SK-N-SH (cell line): ENCODE measurements around the gene ZSCAN16. TPM values are rescaled to one million over a fixed set of nuclear protein-coding genes. Genes with fewer than 3 reads are reported as not detected.

Source experiments
- CTCF ChIA-PET: fragments of 300-600, 350-600 bp; formaldehyde crosslinking; extraction: SDS; loops from one replicate; lab custom pipeline; 2021; lab: Yijun Ruan, JAX
- POLR2A ChIA-PET: fragments of 350-600 bp; sonication (Branson Sonifier 250); formaldehyde crosslinking; extraction: SDS; loops from one replicate; lab custom pipeline; 2020; ENCODE audit warnings: antibody characterized with exemption, inconsistent platforms; lab: Yijun Ruan, JAX
- DNase-seq: peaks from one replicate; pipeline ENCODE4 v3.0.0; 2012
- H2AFZ ChIP-seq: fragments of 200-600 bp; sonication (generic); 2 replicates; pipeline ENCODE4 v1.8.1; 2016; ENCODE audit warnings: antibody characterized with exemption, mild to moderate bottlenecking, low read depth
- H3F3A ChIP-seq: fragments of 200-600 bp; sonication (generic); replicated peaks from 2 replicates; pipeline ENCODE3; 2016; ENCODE audit warnings: antibody characterized with exemption, mild to moderate bottlenecking; ENCODE audit not compliant: insufficient read depth
- H3K27ac ChIP-seq, 2 experiments: fragments of 200-500 bp in 1 of 2; fragments of 200-600 bp in 1 of 2; sonication (Bioruptor generic) in 1 of 2; sonication (generic), shearing (Covaris generic) in 1 of 2; 2 replicates each; pipeline versions ENCODE4 v1.5.1 to v1.6.1; 2014 to 2016; ENCODE audit warnings: low read depth in 2 of 2, inconsistent platforms in 1 of 2, low read length in 1 of 2, mild to moderate bottlenecking in 1 of 2, mixed read lengths in 1 of 2
- H3K27me3 ChIP-seq: fragments of 200-600 bp; sonication (generic), shearing (Covaris generic); 2 replicates; pipeline ENCODE4 v1.6.1; 2016; ENCODE audit warnings: mixed run types; ENCODE audit not compliant: insufficient read depth
- H3K36me3 ChIP-seq, 2 experiments: fragments of 200-500 bp in 1 of 2; fragments of 200-600 bp in 1 of 2; sonication (Bioruptor generic) in 1 of 2; sonication (generic) in 1 of 2; replicated peaks in 1 of 2; 2 replicates each; pipeline versions ENCODE3 to v1.5.1; 2014 to 2016; ENCODE audit warnings: low read length in 1 of 2, mild to moderate bottlenecking in 1 of 2; ENCODE audit not compliant: insufficient read depth in 2 of 2, control insufficient read depth in 1 of 2
- H3K4me1 ChIP-seq, 2 experiments: fragments of 200-500 bp in 1 of 2; fragments of 200-600 bp in 1 of 2; sonication (Bioruptor generic) in 1 of 2; sonication (generic), shearing (Covaris generic) in 1 of 2; 2 replicates each; pipeline versions ENCODE4 v1.5.1 to v1.6.1; 2014 to 2016; ENCODE audit warnings: low read depth in 1 of 2, low read length in 1 of 2, mixed run types in 1 of 2; ENCODE audit not compliant: insufficient read depth in 2 of 2, control insufficient read depth in 1 of 2
- H3K4me2 ChIP-seq: fragments of 200-600 bp; sonication (generic), shearing (Covaris generic); 2 replicates; pipeline ENCODE4 v1.6.1; 2017; ENCODE audit warnings: mixed run types
- H3K4me3 ChIP-seq, 2 experiments: fragments of 200-500 bp in 1 of 2; fragments of 200-600 bp in 1 of 2; sonication (Bioruptor generic) in 1 of 2; sonication (generic), shearing (Covaris generic) in 1 of 2; 2 replicates each; pipeline versions ENCODE4 v1.5.1 to v1.8.1; 2014 to 2016; ENCODE audit warnings: low read depth in 2 of 2, inconsistent platforms in 1 of 2, low read length in 1 of 2, mild to moderate bottlenecking in 1 of 2, mixed read lengths in 1 of 2, moderate library complexity in 1 of 2
- H3K79me2 ChIP-seq: fragments of 200-600 bp; sonication (generic); 2 replicates; pipeline ENCODE4 v1.8.1; 2017; ENCODE audit warnings: mild to moderate bottlenecking; ENCODE audit not compliant: insufficient read depth
- H3K9ac ChIP-seq: fragments of 200-600 bp; sonication (generic); 2 replicates; pipeline ENCODE4 v1.6.1; 2017; ENCODE audit warnings: mixed run types
- H3K9me2 ChIP-seq: fragments of 200-600 bp; sonication (generic); 2 replicates; pipeline ENCODE4 v1.6.1; 2017; ENCODE audit warnings: mixed run types
- H3K9me3 ChIP-seq: fragments of 200-600 bp; sonication (generic); 2 replicates; pipeline ENCODE4 v1.6.1; 2017; ENCODE audit warnings: mixed run types, mild to moderate bottlenecking, moderate library complexity
- H4K20me1 ChIP-seq: fragments of 200-600 bp; sonication (generic); 2 replicates; pipeline ENCODE4 v1.6.1; 2017; ENCODE audit warnings: mild to moderate bottlenecking, mixed run types; ENCODE audit not compliant: insufficient read depth
- ELF1 ChIP-seq: IDR thresholded peaks from 2 replicates; pipeline ENCODE4 v1.4.0; 2012
- EP300 ChIP-seq, 2 experiments: IDR thresholded peaks; 2 replicates each; pipeline versions ENCODE4 v1.4.0 to v1.6.1; 2012; ENCODE audit warnings: borderline replicate concordance in 1 of 2, low read depth in 1 of 2, low read length in 1 of 2
- FOSL2 ChIP-seq: IDR thresholded peaks from 2 replicates; pipeline ENCODE4 v1.4.0; 2012; ENCODE audit warnings: low read depth, mild to moderate bottlenecking, moderate library complexity, borderline replicate concordance
- FOXJ3 ChIP-seq: sonication (generic); formaldehyde crosslinking; IDR thresholded peaks from 2 replicates; pipeline ENCODE4 v1.5.1; 2020; ENCODE audit warnings: mild to moderate bottlenecking, missing genetic modification reagents
- GABPA ChIP-seq: IDR thresholded peaks from 2 replicates; pipeline ENCODE4 v1.4.0; 2012; ENCODE audit warnings: low read depth, mild to moderate bottlenecking
- GATA2 ChIP-seq: sonication (generic); formaldehyde crosslinking; IDR thresholded peaks from 2 replicates; pipeline ENCODE4 v1.5.0; 2020; ENCODE audit warnings: mild to moderate bottlenecking, missing genetic modification reagents
- RAD21 ChIP-seq: IDR thresholded peaks from 2 replicates; pipeline ENCODE4 v1.6.1; 2012; ENCODE audit warnings: mild to moderate bottlenecking, low read length
- RFX5 ChIP-seq: IDR thresholded peaks from 2 replicates; pipeline ENCODE4 v1.6.1; 2012; ENCODE audit warnings: mild to moderate bottlenecking, improper control_type of control experiment, low read length
- SMC3 ChIP-seq: IDR thresholded peaks from 2 replicates; pipeline ENCODE4 v1.6.1; 2012; ENCODE audit warnings: low read depth, low read length, improper control_type of control experiment
- TAF1 ChIP-seq: IDR thresholded peaks from 2 replicates; pipeline ENCODE4 v1.6.1; 2012; ENCODE audit warnings: low read depth, mild to moderate bottlenecking, low read length, moderate library complexity, borderline replicate concordance
- TEAD4 ChIP-seq: IDR thresholded peaks from 2 replicates; pipeline ENCODE4 v1.4.0; 2012; ENCODE audit warnings: mild to moderate bottlenecking, borderline replicate concordance; ENCODE audit not compliant: insufficient read depth
- YY1 ChIP-seq: IDR thresholded peaks from 2 replicates; pipeline ENCODE4 v1.4.0; 2012; ENCODE audit warnings: low read depth, mild to moderate bottlenecking
- ZBTB33 ChIP-seq: IDR thresholded peaks from 2 replicates; pipeline ENCODE4 v1.4.0; 2012; ENCODE audit warnings: low read depth, borderline replicate concordance
- WGBS: methylation state at CpG from one replicate; pipeline ENCODE4 v1.1.6; 2017; ENCODE audit warnings: low lambda C conversion rate; 5-methylcytosine and 5-hydroxymethylcytosine counted together
- polyA plus RNA-seq, 3 experiments: library from polyadenylated mRNA; depleted of rRNA; stranded (reverse); fragments of >200 nt; gene quantifications; 2 replicates each; pipeline ENCODE4 v1.2.3, GENCODE V29; 2012
- TF ChIP-seq, protein P1 (sequence below): IDR thresholded peaks from 2 replicates; pipeline ENCODE4 v1.6.1; 2012; ENCODE audit warnings: mild to moderate bottlenecking, low read depth, low read length, moderate library complexity
- TF ChIP-seq, protein P2 (sequence below): fragments of 150-350 bp; IDR thresholded peaks from 2 replicates; pipeline ENCODE4 v1.6.1; 2017; ENCODE audit warnings: antibody characterized with exemption, low read length, low read depth, borderline replicate concordance
- TF ChIP-seq, protein P3 (sequence below): IDR thresholded peaks from 2 replicates; pipeline ENCODE4 v1.4.0; 2012; ENCODE audit warnings: low read depth, borderline replicate concordance
- TF ChIP-seq, protein P4 (sequence below): IDR thresholded peaks from 2 replicates; pipeline ENCODE4 v1.4.0; 2012; ENCODE audit warnings: low read depth

Gene ZSCAN16
- polyA plus RNA-seq, 1 of the 3 experiments (the other 2 are of a cell fraction): 3.7 TPM

DNA sequence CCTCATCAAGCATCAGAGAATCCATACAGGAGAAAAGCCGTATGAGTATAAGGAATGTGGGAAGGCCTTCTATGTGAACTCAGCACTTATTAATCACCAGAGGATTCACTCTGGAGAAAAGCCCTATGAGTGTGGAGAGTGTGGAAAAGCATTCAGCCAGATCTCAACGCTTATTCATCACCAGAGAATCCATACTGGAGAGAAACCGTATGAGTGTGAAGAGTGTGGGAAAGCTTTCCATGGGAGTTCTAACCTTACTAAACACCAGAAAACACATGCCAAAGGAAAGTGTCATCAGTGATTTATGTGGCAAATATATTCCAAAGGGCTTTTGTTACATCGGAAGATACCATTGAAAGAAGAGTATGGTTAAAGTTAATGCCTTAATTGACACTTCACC, 42.7 kb downstream of the ZSCAN16 start (continued):
- TF ChIP-seq, protein P1, sequence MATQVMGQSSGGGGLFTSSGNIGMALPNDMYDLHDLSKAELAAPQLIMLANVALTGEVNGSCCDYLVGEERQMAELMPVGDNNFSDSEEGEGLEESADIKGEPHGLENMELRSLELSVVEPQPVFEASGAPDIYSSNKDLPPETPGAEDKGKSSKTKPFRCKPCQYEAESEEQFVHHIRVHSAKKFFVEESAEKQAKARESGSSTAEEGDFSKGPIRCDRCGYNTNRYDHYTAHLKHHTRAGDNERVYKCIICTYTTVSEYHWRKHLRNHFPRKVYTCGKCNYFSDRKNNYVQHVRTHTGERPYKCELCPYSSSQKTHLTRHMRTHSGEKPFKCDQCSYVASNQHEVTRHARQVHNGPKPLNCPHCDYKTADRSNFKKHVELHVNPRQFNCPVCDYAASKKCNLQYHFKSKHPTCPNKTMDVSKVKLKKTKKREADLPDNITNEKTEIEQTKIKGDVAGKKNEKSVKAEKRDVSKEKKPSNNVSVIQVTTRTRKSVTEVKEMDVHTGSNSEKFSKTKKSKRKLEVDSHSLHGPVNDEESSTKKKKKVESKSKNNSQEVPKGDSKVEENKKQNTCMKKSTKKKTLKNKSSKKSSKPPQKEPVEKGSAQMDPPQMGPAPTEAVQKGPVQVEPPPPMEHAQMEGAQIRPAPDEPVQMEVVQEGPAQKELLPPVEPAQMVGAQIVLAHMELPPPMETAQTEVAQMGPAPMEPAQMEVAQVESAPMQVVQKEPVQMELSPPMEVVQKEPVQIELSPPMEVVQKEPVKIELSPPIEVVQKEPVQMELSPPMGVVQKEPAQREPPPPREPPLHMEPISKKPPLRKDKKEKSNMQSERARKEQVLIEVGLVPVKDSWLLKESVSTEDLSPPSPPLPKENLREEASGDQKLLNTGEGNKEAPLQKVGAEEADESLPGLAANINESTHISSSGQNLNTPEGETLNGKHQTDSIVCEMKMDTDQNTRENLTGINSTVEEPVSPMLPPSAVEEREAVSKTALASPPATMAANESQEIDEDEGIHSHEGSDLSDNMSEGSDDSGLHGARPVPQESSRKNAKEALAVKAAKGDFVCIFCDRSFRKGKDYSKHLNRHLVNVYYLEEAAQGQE: no peak
- TF ChIP-seq GABPA: no peak

DNA sequence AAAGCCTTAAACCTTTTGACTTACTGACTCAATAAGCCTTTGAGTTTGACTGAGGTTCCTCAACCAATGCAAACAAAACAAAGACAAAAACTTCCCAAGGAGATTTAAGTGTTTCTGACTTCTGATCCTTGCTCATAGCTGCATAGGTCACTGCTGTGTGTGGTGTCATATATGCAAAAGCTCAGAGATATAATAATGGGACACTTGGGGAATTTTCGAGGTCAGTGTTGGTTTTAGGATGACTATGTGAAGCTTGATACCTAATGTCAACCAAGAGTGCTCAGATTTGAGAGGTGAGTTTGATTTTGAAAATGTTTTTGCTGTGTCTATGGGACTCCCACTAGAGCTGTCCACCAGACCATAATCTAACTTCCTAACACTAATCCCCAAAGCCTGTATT, 43.5 kb downstream of the ZSCAN16 start:
- H3K9me2 ChIP-seq: no peaks in the 10 kb centered on the region
- H3K4me3 ChIP-seq: no peak overlapping the region
- POLR2A ChIA-PET: interaction anchor here (0.5 kb wide), 1 partner anchor 37 kb away, joined by 3 read pairs; no protein-coding TSS in a partner anchor
- WGBS: 16% methylated on average over 1 of the region's 1 CpG
- H3K9ac ChIP-seq: no peak overlapping the region
- no peak overlapping the region for H2AFZ ChIP-seq
- H3K4me2 ChIP-seq: no peak overlapping the region
- H3F3A ChIP-seq: peaks cover 5% of the 10 kb centered on the region
- H3K9me3 ChIP-seq: no peaks in the 10 kb centered on the region
- TF ChIP-seq FOXJ3: no peak
- no peak for TF ChIP-seq GABPA
- no peak for TF ChIP-seq GATA2
- TF ChIP-seq, protein P2, sequence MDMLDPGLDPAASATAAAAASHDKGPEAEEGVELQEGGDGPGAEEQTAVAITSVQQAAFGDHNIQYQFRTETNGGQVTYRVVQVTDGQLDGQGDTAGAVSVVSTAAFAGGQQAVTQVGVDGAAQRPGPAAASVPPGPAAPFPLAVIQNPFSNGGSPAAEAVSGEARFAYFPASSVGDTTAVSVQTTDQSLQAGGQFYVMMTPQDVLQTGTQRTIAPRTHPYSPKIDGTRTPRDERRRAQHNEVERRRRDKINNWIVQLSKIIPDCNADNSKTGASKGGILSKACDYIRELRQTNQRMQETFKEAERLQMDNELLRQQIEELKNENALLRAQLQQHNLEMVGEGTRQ: no peak
- no peak for TF ChIP-seq TAF1
- TF ChIP-seq TEAD4: no peak
- no peak for TF ChIP-seq ELF1
- TF ChIP-seq EP300 (IDR thresholded peaks at IDR 0.05; ENCODE audit: borderline replicate concordance in 1 of 2, low read depth in 1 of 2, low read length in 1 of 2): no peak
- TF ChIP-seq FOSL2: no peak
- TF ChIP-seq ZBTB33: no peak
- TF ChIP-seq RFX5: no peak
- no peak for TF ChIP-seq YY1
- no peak for TF ChIP-seq SMC3
- no peak for TF ChIP-seq RAD21
- TF ChIP-seq, protein P1: no peak
- TF ChIP-seq, protein P3, sequence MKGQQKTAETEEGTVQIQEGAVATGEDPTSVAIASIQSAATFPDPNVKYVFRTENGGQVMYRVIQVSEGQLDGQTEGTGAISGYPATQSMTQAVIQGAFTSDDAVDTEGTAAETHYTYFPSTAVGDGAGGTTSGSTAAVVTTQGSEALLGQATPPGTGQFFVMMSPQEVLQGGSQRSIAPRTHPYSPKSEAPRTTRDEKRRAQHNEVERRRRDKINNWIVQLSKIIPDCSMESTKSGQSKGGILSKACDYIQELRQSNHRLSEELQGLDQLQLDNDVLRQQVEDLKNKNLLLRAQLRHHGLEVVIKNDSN: no peak
- TF ChIP-seq, protein P4, sequence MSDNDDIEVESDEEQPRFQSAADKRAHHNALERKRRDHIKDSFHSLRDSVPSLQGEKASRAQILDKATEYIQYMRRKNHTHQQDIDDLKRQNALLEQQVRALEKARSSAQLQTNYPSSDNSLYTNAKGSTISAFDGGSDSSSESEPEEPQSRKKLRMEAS: no peak
- no peaks in the 10 kb centered on the region for H4K20me1 ChIP-seq
- CTCF ChIA-PET: no interaction called here
- no peak for DNase-seq
- H3K27me3 ChIP-seq: no peaks in the 10 kb centered on the region
- no peaks in the 10 kb centered on the region for H3K79me2 ChIP-seq
- H3K27ac ChIP-seq: peak overlapping the region in 1 of 2 experiments; percentile 83; a peak in 2 of 4 replicates
- H3K36me3 ChIP-seq: no peaks in the 10 kb centered on the region
- no peaks in the 10 kb centered on the region for H3K4me1 ChIP-seq
